Liver (tissue), 9 donors: ENCODE data around the gene SCML2. TPM values are rescaled to one million over a fixed set of nuclear protein-coding genes. Genes with fewer than 3 reads are reported as not detected.

ENCODE experiments used
- DNase-seq: peaks from one replicate; pipeline ENCODE4 v3.0.0-alpha.2; 2017; ENCODE audit warnings: low spot score
- H3K27ac ChIP-seq, 2 donors: one replicate each; pipeline ENCODE4 v1.7.0; 2013; ENCODE audit warnings: inconsistent platforms in 2 of 2, low read length in 2 of 2, control low read depth in 1 of 2, low read depth in 1 of 2, mild to moderate bottlenecking in 1 of 2
- H3K27me3 ChIP-seq, 4 donors: one replicate each; pipeline versions ENCODE4 v1.6.1 to v1.7.0; 2013; ENCODE audit warnings: low read length in 3 of 4, inconsistent platforms in 1 of 4, mild to moderate bottlenecking in 1 of 4, moderate library complexity in 1 of 4; ENCODE audit not compliant: control insufficient read depth in 4 of 4, insufficient read depth in 4 of 4
- H3K36me3 ChIP-seq, 4 donors: one replicate each; pipeline versions ENCODE4 v1.6.1 to v1.7.0; 2013; ENCODE audit warnings: low read length in 3 of 4, mild to moderate bottlenecking in 3 of 4, low read depth in 1 of 4, moderate library complexity in 1 of 4; ENCODE audit not compliant: control insufficient read depth in 4 of 4, insufficient read depth in 3 of 4
- H3K4me1 ChIP-seq, 4 donors: one replicate each; pipeline versions ENCODE4 v1.6.1 to v1.7.0; 2013; ENCODE audit warnings: low read length in 3 of 4, mild to moderate bottlenecking in 3 of 4, moderate library complexity in 1 of 4; ENCODE audit not compliant: control insufficient read depth in 4 of 4, insufficient read depth in 4 of 4
- H3K4me3 ChIP-seq, 3 donors: one replicate each; pipeline versions ENCODE4 v1.6.1 to v1.7.0; 2013; ENCODE audit warnings: low read length in 3 of 3, control low read depth in 1 of 3, low read depth in 1 of 3, mild to moderate bottlenecking in 1 of 3
- H3K9ac ChIP-seq, 2 donors: one replicate each; pipeline ENCODE4 v1.7.0; 2013; ENCODE audit warnings: low read length in 2 of 2, mild to moderate bottlenecking in 2 of 2, moderate library complexity in 2 of 2, control low read depth in 1 of 2, low read depth in 1 of 2
- H3K9me3 ChIP-seq, 4 donors: one replicate each; pipeline versions ENCODE4 v1.6.1 to v1.7.0; 2013; ENCODE audit warnings: low read length in 3 of 4; ENCODE audit not compliant: control insufficient read depth in 4 of 4
- ATF3 ChIP-seq: IDR thresholded peaks from 2 replicates; pipeline ENCODE4 v1.6.1; 2016; ENCODE audit warnings: antibody characterized with exemption
- CTCF ChIP-seq: fragments of 150-350 bp; IDR thresholded peaks from 2 replicates; pipeline ENCODE4 v1.5.1; 2017; ENCODE audit warnings: improper control_type of control experiment, low read depth, low read length; ENCODE audit not compliant: missing input control
- EGR1 ChIP-seq, 2 donors: IDR thresholded peaks; 2 replicates each; pipeline ENCODE4 v1.6.1; 2016 to 2018; ENCODE audit warnings: antibody characterized with exemption in 2 of 2, low read depth in 2 of 2
- FOXA1 ChIP-seq: IDR thresholded peaks from 2 replicates; pipeline ENCODE4 v1.6.1; 2016; ENCODE audit warnings: antibody characterized with exemption
- FOXA2 ChIP-seq: IDR thresholded peaks from 2 replicates; pipeline ENCODE4 v1.6.1; 2016; ENCODE audit warnings: antibody characterized with exemption
- GABPA ChIP-seq, 2 donors: IDR thresholded peaks in 1 of 2; conservative IDR thresholded peaks in 1 of 2; 2 replicates each; pipeline ENCODE4 v1.6.1; 2016; ENCODE audit warnings: antibody characterized with exemption in 2 of 2, mild to moderate bottlenecking in 1 of 2, moderate library complexity in 1 of 2
- HNF4A ChIP-seq, 2 donors: conservative IDR thresholded peaks; 2 replicates each; pipeline ENCODE4 v1.6.1; 2016; ENCODE audit warnings: antibody characterized with exemption in 2 of 2, mild to moderate bottlenecking in 2 of 2
- HNF4G ChIP-seq: IDR thresholded peaks from 2 replicates; pipeline ENCODE4 v1.6.1; 2016; ENCODE audit warnings: antibody characterized with exemption
- JUND ChIP-seq, 2 donors: IDR thresholded peaks; 2 replicates each; pipeline ENCODE4 v1.6.1; 2016; ENCODE audit warnings: antibody characterized with exemption in 2 of 2
- MAX ChIP-seq: IDR thresholded peaks from 2 replicates; pipeline ENCODE4 v1.6.1; 2016; ENCODE audit warnings: antibody characterized with exemption
- NR2F2 ChIP-seq: IDR thresholded peaks from 2 replicates; pipeline ENCODE4 v1.6.1; 2016; ENCODE audit warnings: antibody characterized with exemption
- RAD21 ChIP-seq, 2 donors: IDR thresholded peaks; 2 replicates each; pipeline ENCODE4 v1.6.1; 2016; ENCODE audit warnings: antibody characterized with exemption in 2 of 2, mild to moderate bottlenecking in 2 of 2
- RXRA ChIP-seq, 2 donors: IDR thresholded peaks; 2 replicates each; pipeline ENCODE4 v1.6.1; 2017 to 2018; ENCODE audit warnings: antibody characterized with exemption in 2 of 2, mild to moderate bottlenecking in 1 of 2
- SP1 ChIP-seq: IDR thresholded peaks from 2 replicates; pipeline ENCODE4 v1.6.1; 2018; ENCODE audit warnings: antibody characterized with exemption, mild to moderate bottlenecking
- TAF1 ChIP-seq: conservative IDR thresholded peaks from 2 replicates; pipeline ENCODE4 v1.6.1; 2016; ENCODE audit warnings: antibody characterized with exemption, mild to moderate bottlenecking
- YY1 ChIP-seq: IDR thresholded peaks from 2 replicates; pipeline ENCODE4 v1.6.1; 2016; ENCODE audit warnings: antibody characterized with exemption, mild to moderate bottlenecking
- WGBS: extraction: QIAGEN DNeasy Blood & Tissue Kit; methylation state at CpG from one replicate; pipeline ENCODE4 v1.1.7; 2013; 5-methylcytosine and 5-hydroxymethylcytosine counted together
- polyA plus RNA-seq, 2 donors: library from polyadenylated mRNA; stranded (reverse) in 1 of 2; unstranded in 1 of 2; fragments of 200-250 nt in 1 of 2; fragments of >200 nt in 1 of 2; fragmentation: Nextera tagmentation in 1 of 2; extraction: Ambion mirVana in 1 of 2; gene quantifications; one replicate each; pipeline versions ENCODE4 v1.2.1 to v1.2.3, GENCODE V29; 2013 to 2015
- total RNA-seq, 2 donors: library from RNA; depleted of rRNA; stranded (reverse); fragments of >200 nt; gene quantifications; one replicate each; pipeline ENCODE4 v1.2.3, GENCODE V29; 2014
- TF ChIP-seq, protein P1 (sequence below): IDR thresholded peaks from 2 replicates; pipeline ENCODE4 v1.6.1; 2016; ENCODE audit warnings: antibody characterized with exemption, mild to moderate bottlenecking
- donor health status: healthy.
- donor health status: healthy.
- donor health status: healthy.
- donor health status: healthy.
- donor health status: healthy.

The SCML2 gene
- total and polyA plus RNA-seq, 4 donors, result 0.96 to 7.2 (median 1.1) TPM

DNA sequence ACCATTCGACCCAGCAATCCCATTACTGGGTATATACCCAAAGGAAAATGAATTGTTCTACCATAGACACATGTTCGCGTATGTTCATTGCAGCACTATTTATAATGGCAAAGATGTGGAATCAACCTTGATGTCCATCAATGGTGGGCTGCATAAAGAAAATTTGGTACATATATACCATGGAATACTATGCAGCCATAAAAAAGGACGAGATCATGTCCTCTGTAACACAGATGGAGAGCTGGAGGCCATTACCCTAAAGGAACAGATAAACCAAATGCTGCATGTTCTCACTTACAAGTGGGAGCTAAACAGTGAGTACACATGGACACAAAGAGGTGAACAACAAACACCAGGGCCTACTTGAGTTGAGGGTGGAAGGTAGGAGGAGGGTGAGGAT, 45.1 kb downstream of the SCML2 start:
- TF ChIP-seq GABPA (IDR thresholded peaks at IDR 0.05 in 1 of 2, conservative IDR thresholded peaks at IDR 0.05 in 1 of 2) (no peak), YY1 (no peak), RAD21 (IDR thresholded peaks at IDR 0.05) (no peak), TAF1 (no peak), CTCF (no peak), JUND (IDR thresholded peaks at IDR 0.05) (no peak), FOXA1 (no peak), HNF4G (no peak), MAX (no peak), ATF3 (no peak), RXRA (IDR thresholded peaks at IDR 0.05) (no peak), HNF4A (conservative IDR thresholded peaks at IDR 0.05) (no peak), NR2F2 (no peak)
- TF ChIP-seq, protein P1, sequence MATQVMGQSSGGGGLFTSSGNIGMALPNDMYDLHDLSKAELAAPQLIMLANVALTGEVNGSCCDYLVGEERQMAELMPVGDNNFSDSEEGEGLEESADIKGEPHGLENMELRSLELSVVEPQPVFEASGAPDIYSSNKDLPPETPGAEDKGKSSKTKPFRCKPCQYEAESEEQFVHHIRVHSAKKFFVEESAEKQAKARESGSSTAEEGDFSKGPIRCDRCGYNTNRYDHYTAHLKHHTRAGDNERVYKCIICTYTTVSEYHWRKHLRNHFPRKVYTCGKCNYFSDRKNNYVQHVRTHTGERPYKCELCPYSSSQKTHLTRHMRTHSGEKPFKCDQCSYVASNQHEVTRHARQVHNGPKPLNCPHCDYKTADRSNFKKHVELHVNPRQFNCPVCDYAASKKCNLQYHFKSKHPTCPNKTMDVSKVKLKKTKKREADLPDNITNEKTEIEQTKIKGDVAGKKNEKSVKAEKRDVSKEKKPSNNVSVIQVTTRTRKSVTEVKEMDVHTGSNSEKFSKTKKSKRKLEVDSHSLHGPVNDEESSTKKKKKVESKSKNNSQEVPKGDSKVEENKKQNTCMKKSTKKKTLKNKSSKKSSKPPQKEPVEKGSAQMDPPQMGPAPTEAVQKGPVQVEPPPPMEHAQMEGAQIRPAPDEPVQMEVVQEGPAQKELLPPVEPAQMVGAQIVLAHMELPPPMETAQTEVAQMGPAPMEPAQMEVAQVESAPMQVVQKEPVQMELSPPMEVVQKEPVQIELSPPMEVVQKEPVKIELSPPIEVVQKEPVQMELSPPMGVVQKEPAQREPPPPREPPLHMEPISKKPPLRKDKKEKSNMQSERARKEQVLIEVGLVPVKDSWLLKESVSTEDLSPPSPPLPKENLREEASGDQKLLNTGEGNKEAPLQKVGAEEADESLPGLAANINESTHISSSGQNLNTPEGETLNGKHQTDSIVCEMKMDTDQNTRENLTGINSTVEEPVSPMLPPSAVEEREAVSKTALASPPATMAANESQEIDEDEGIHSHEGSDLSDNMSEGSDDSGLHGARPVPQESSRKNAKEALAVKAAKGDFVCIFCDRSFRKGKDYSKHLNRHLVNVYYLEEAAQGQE, result no peak
- Histone ChIP-seq H3K4me3 (no peak overlapping the region), H3K27ac (no peak overlapping the region), H3K36me3 (no peaks in the 10 kb centered on the region), H3K9ac (no peak overlapping the region), H3K27me3 (no peaks in the 10 kb centered on the region), H3K4me1 (no peaks in the 10 kb centered on the region), H3K9me3 (no peaks in the 10 kb centered on the region)
- no peak for DNase-seq
- WGBS, result 98% methylated on average over 4 of the region's 4 CpGs

- DNase-seq, result no peak
- Histone ChIP-seq H3K9ac (no peak overlapping the region), H3K9me3 (no peaks in the 10 kb centered on the region), H3K4me3 (no peak overlapping the region), H3K36me3 (no peaks in the 10 kb centered on the region), H3K27ac (no peak overlapping the region), H3K4me1 (no peaks in the 10 kb centered on the region), H3K27me3 (no peaks in the 10 kb centered on the region)
- no peak for TF ChIP-seq ATF3
- no peak for TF ChIP-seq MAX
- no peak for TF ChIP-seq HNF4G
- no peak for TF ChIP-seq EGR1 (IDR thresholded peaks at IDR 0.05; ENCODE audit: low read depth in 2 of 2)
- TF ChIP-seq YY1, result no peak
- no peak for TF ChIP-seq FOXA2
- TF ChIP-seq, protein P1, result no peak
- TF ChIP-seq TAF1, result no peak
- no peak for TF ChIP-seq SP1
- TF ChIP-seq FOXA1, result no peak
- no peak for TF ChIP-seq NR2F2
- TF ChIP-seq CTCF, result no peak
- TF ChIP-seq HNF4A (conservative IDR thresholded peaks at IDR 0.05), result no peak
- TF ChIP-seq JUND (IDR thresholded peaks at IDR 0.05), result no peak
- 86% methylated on average over 2 of the region's 2 CpGs for WGBS
These were observed 57.2 kb downstream of the SCML2 start for GRCh38 chrX:18297251-18297650.
